SIG-M5 treated with dmso at 0.1 percent for 504 hours (cell line): ENCODE measurements around the gene RALGPS1.
A peak's percentile ranks its signal among the peaks of the same experiment; 100 is the strongest.

ENCODE experiments used
- DNase-seq: peaks from one replicate; lab custom pipeline; 2025; ENCODE audit not compliant: unreplicated experiment; lab: John Stamatoyannopoulos, UW

The RALGPS1 gene

DNA sequence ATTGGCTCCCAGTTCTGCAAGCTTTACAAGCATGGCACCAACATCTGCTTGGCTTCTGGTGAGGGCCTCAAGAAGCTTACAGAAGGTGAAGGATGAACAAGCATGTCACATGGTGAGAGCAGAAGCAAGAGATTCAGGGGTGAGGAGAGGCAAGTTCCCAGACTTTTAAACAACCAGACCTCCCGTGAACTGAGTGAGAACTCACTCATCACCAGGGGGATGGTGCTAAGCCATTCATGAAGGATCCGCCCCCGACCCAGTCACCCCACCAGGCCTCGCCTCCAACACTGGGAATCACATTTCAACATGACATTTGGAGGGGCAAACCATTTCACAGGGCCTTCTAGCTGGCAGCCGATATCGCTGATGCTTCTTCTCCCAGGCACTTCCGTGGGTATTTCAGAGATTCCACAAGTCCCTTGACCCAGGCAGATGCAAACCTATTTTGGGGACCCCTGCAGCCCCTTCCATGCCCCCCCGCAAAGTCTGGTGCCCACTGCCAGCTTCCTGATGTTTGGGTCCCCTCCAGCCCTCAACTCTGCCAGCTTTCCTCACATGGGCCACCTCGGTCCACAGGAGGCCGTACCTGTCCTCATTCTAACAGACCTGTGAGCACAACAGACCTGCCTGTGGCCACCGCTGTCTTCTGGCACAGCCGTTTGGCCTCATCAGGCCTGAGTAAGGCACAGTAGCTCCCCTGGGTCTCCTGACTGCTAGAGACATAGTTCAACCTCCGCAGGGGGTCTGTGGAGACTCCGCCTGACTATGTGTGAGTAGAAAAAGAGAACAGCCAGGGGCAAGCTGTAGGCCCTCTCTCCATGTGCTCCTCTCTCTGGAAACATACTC lies 268.5 kb downstream of the RALGPS1 start:
- DNase-seq = no peak

DNA sequence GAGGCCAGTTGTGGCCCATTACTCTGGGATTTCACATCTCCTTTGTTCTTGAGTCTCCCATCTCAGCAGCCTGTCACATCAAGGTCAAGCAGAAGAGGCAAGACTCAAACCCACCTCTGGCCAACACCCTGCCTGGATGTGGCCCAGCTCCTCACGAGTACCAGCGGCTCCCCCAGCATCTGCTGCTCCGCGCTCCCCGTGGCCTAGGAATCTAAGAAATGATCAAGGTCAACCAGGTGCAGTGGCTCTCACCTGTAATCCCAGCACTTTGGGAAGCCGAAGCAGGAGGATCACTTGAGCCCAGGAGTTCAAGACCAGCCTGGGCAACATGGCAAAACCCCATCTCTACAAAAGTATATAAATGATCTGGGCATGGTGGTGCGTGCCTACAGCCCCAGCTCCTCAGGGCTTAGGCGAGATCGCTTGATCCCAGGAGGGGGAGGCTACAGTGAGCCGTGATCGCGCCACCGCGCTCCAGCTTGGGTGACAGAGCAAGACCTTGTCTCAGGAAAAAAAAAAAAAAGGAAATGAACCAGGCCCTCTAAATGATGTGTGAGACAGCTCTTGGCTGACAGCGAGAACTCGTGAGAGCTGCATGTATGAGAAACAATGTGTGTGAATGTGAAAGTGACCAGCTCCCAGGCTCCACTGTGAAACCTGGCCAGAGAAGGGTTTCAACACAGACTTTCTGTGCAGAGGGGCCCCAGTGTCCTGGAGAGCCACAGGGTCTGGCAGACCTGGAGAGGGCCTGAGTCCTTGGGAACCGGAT lies 269.4 kb downstream of the RALGPS1 start:
- DNase-seq = no peak

DNA sequence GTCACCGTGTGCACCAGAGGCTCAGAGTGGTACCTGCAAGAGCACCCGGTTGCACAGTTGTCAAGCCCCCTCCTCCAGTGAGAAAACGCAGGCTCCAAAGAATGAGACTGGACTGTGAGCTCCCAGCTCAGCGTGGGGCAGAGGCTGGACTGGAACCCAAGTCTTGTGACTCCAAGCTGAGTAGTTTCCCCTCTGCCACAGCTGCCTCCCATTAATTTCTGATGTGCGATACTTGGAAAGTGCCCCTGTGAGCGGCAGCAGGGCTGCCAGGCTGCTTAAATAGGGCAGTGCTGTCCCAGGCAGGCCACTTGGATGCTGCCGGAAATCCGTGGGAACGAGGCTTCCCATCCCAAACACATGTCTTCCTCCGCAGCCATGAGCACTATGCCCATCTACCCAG lies 270.1 kb downstream of the RALGPS1 start:
- no peak for DNase-seq

DNA sequence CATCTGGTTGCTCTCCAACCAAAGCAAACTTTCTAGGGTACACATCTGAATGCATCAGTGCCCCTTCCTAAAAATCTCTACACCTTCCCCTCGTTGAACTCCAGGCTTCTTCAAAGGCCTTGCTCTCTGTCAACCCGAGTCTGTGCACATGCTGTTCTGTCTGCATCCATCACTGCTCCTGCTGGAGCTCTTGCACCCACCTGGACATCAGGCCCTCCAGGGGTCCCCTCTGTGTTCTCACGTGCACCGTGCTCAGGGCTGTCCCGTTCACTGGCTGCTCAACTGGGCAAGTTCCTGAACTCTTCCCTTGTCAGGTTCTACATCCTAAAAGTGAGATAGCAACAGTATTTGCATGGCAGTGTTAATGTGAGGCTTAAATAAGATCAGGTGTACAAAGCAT lies 270.6 kb downstream of the RALGPS1 start:
- no peak for DNase-seq

DNA sequence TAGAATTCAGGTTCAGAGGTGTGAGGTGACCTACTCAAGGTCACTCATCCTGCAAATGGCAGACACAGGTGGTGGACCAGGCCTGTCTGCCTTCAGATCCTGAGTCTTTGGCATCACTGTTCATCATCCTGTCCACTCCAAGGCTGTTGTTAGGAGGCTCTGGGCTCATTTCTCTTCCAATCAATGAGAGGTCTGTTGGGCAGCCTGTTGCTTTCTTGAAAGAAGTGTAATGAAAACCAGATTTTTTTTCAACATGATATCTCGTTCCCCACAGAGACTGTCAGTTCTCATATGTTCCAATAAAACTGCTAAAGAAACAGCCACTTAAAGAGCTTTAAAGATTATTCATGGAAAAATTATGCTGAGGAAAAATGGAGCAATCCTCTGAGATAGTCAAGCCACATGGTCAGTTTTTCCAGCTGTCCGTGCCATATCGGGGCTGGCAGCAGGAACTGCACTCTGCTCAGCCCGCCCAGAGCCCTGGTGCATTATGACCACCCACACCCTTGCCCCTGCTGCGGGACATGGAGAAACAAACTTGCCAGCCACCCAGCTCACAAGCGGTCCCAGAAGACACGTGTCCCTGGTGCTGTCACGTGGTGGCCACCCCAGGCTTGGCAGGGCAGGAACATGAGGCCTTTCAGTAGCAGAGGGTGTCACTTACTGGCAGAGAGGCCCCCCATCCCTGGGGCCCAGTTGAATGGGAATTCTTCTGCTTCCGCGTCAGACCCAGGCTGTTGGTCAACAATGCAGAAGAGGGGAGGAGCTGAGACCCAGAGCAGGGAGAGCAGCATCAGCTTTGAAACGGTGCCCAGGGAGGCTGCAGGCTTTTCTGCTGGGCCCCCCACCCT lies 271.6 kb downstream of the RALGPS1 start:
- no peak for DNase-seq

DNA sequence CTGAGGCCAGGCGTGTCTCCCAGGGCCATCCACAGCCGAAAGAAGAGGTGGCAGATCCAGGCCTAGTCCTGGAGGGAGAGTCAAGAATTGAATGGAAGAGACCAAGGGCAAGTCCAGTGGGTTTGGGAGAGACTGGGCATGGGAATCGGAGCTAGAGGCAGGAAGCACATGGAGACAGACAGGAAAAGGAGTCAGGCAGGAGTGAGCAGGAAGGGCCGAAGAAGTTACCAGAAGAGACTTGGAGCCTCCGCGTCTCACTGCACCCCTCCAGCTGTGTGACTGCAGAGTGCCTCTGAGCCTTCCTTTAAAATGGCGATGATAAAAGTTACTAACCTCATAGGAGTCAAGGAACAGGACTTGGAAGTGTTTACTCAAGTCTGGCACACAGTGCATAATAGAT lies 272.2 kb downstream of the RALGPS1 start:
- DNase-seq = no peak

DNA sequence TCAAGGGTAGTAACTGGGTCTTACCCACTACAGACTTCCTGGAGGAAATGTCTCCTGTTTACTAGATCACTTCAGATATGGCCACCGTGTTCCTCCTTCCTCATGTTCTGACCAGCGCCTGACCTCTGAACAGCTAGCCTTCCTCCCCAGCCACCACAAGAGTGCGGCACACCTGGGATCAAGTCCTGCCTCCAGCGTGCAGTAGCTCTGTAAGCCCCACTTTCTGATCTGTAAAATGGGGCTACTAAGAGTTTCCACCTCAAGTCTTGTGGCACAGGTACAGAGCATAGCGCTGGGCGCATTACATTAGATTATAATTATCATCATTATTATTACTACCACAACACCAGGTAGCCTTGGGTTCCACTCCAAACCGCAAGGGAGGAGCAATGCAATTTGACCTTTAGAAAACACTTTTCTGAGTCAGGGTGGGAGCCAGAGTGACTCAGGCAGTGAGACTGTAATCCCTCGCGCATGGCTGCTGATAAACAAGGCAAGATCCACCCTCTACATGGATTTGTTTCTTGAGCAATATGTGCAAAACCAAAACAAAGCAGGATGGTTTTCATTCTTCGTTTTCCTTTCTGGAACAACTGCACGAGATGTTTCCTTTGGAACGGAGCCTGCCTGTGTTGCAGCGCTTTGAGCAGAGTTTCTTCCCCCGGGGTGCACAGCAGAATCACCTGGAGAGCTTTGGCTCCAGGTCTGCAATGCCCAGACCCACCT lies 272.8 kb downstream of the RALGPS1 start:
- DNase-seq = no peak

DNA sequence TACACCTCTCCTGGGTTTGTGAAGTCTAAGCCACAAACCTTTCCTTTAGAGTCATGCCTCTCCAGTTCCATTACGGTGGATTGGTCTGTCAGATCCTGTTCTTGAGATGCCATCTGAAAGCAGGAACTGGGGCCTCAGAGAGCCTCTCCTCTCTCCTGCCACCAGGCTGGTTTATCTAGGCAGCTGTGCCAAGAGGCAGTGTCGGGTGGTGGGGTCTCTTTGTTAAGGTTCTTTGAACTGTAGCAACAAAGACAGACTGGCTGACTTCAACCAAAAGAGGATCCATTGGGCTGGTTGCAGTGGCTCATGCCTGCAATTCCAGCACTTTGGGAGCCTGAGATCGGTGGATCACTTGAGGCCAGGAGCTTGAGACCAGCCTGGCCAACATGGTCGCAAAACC lies 273.8 kb downstream of the RALGPS1 start:
- no peak for DNase-seq

DNA sequence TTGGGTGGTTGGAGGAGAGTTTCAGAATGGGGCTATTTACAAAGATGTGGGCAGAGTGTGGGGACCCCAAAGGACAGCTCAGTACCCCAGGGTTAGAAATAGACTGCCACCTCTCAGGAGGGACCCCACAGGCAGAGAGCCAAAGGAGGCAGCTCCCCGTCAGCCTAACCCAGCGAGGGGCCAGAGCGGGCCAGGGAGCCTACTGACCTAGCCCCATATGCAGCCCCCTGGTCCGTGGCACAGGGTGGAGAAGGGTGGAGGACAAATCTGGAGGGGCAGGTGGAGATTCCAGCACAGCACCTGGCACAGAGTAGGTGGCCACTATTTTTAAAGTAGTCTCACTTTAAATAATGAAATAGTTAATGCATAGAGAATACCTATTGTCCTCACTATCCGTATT lies 275.0 kb downstream of the RALGPS1 start:
- DNase-seq = no peak

DNA sequence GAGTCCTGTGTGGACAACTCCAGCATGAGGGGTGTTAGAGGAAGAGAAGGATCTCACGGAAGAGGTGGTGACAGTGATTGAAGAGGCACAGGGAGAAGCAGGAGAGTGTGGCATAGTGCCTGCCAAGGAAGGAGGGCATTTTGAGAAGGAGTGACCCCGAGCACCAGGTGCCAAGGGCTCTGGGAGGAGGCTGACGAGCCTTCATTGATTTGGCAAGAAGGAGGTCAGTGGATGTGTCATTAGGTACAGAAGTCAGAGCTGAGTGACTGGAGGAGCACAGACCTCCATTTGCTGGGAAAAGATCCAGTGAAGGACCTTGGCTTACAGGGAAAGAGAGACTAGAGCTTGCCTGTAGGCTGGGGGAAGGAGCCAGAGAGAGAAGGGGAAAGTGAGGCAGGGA lies 278.2 kb downstream of the RALGPS1 start:
- no peak for DNase-seq

DNA sequence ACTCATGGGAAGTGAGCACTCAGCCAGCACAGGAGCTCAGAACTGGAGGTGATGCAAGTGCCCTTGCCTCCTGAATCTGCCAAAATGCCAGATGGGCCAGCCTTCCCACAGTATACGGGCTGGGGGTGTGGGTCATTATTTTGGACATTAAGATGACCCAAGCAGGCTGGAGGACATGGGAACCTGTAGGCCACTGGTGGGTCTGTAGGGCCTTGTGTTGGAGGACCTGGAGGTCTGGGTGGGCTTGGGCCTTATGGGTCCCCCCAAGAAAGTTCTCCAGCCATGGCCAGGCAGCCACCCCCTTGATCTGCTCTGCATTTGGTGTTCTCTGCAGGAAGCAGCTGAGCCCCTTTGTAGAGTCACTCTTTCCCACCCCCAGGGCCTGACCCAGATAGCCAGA lies 278.9 kb downstream of the RALGPS1 start:
- DNase-seq = no peak

DNA sequence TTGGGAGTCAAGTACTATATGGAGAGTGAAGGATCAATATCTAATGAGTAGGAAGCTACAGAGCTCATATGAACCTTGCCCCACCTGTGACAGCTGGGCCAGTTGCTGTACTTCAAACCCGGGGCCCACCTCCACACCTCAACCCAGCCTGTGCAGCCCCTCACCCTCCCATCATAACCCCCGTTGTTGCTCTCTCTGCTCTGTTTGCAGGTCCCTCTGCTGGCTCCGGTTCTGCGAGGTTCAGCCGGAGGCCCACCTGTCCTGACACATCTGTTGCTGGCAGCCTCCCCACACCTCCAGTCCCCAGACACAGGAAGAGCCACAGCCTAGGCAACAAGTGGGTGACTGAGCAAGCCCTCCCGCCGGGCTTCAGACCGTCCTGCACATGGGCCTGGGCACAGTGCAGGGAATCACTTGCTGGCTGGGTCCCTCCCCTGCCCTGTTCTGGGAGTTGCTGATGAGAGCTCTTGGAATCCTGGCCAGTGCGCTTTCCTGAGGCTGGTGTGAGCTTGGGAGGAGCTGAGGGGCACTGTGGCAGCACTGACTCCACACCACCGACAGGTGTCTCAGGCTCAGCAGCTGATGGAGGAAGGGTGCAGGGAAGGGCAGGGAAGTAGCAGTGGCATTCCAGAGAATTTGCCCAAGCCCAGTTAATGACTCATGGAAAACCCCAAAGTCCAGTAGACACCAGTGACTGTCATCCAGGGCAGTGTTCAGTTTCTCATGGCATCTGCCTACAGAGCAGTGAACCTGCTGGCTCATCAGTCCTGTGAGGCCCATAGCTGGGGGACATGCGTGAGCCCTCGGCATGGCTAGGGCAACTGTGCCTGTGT lies 280.5 kb downstream of the RALGPS1 start:
- no peak for DNase-seq

DNA sequence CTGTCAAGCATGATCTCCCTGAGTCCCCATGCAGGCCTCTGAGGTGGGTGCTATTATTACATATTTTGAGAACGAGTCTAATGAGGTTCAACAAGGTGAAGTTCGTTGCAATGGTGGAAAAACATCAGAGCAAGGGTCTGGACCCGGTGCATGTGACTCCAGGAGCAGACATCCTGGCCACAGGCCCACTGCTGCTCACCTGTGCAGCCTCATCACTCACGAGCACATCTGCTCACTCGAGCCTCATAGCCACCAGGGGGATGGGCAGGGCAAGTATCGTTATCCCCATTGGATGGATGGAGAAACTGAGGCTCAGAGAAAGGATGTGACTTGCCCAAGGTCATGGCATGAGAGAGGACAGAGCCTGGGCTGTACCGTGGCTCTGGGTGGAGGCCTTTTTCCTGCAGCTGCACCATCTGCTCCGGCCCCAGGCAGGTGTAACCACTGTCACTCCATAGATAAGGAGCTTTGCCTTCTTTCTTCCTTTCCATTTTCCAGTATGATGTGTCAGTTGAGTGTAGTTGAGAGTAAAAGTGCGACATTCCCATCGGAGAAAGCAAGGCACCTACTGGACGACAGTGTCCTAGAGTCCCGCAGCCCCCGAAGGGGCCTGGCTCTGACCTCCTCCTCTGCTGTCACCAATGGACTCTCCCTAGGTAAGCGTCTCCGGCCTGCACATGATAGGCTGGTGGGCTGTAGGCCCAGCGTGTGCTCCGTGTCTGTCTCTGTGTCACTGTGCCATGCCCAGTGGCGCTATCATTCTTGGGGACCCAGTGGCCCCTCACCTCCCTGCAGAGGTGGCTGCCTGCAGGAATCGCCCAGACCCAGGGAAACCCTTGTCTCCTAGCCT lies 281.6 kb downstream of the RALGPS1 start:
- DNase-seq = no peak

DNA sequence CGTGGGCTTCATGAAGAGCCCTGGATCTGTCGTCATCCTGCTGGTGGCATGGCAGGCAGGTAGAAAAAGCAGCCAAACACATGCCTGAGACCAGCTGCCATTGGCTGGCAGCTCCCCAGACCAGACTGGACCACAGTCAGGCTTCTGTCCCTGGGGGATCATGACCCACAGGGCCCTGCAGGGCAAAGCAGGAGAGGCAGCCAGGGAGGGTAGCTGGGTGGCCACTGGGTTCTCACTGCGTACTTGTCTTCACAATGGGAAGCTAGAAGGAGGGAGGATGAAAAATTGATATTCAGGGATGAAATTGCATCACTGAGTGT lies 282.2 kb downstream of the RALGPS1 start:
- no peak for DNase-seq

DNA sequence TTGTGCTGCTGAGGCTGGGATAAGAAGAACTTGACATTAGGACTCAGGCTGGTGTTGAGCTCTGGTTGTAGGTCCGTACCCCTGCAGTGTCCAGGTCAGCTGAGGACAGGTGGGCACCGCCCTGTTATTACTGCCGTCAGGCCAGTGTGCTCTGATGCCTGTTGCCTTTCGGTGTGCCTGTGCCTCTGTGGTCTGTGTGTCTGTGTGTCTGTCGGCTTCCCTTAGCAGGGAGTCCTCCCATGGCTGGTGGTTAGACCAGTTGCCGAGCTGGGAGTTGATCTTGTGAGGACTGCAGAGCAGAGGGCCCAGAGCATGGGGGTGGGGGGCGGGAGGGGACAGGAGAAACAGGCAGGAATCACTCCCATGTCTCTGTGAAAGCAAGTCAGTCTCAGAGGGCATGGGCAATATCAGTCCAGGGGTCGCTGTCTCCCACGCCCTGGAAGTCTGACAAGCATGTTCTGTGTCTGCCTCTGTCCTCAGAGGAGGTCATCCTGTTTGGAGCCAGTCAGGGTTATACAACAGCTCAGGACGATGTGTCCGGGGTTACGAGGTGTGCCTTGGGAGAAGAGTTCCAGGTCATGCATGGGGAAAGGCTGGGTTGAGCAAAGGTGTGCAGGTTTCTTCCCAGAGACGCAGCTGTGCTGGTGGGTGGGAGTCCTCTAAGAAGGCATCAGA lies 282.7 kb downstream of the RALGPS1 start:
- no peak for DNase-seq

DNA sequence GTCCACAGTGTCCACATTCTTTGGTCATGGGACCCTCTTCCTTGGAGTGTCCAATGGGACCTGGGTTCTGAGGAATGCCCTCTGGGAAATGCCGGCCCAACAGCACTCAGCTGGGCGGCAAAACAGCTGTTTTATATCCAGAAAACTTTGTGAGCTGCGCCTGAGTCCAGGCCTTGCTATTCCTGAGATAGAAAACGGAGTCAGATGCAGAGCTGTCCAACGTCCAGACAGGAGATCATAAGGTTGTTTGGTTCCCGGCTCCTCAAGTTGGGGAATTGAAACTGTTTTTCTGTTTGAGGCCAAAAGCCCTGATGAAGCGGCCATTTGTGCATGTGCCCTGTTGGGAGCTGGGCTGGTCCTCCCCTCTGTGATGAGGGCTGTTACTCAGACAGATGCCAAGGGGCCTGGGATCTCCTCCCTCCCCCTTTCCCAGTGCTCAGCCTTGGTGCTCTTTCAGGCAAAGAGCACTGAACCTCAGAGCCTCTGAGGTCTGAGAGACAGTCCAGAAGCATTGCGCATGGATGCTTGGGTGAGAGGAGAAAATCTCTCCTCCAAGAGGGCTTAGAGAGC lies 283.4 kb downstream of the RALGPS1 start:
- DNase-seq = no peak

DNA sequence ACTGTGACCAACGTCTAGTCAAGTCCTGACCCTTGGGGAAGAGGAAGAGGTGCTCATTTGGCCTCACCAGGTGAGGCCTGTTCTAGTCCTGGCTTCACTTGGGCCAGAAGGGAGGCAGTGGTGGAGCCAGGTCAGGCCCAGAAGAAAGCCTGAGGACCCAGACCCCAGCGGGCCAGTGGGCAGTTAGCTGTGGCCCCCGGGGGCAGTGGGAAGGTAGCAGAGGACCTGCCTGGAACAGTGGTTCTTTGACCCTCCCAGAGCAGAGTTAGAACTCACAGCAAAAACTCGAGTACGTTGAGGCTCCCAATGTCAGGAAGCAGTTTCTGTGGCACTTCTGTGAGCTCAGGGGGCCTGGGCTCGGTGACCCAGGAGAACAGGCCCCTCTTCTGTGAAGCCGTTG lies 284.0 kb downstream of the RALGPS1 start:
- DNase-seq = no peak

DNA sequence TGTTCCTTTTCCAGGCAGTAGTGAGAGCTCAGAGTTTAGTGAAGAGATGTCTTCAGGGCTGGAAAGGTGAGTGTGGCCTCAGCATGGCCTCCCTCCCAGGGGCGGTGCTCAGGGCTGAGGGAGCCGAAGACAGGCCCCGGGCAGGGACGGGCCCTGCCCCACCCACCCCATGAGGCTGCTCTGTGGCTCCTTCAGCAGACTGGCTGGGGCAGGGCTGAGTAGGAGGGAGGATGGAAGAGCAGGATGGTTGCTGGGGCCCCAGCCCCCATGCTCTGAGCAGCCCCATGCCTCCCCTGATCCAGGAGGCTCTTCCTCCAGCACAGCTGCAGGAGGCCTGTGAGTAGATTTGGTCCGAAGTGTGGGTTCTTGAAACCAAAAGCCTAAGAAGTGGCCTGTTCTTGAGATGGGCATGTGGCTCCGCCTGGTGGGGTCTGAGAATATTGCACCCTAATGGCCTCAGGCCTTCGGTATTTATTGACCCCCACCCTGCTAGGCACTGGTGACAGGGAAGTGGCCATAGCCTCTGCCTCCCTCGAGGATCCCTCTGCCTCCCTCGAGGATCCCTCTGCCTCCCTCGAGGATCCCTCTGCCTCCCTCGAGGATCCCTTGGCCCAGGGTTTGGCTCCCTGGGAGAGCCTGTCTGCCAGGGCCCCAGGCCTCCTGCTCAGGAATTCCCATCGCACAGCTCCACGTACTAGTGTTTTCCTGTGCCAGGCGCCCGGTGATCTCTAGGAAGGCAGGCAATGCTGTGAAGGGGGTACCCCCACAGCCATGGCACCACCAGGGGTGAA lies 284.6 kb downstream of the RALGPS1 start:
- DNase-seq = peak; percentile 71
